HG03457 (cell line): ENCODE data around the gene DPEP2.
"Not testable (repeated sequence)": the region's sequence is repeated elsewhere in the genome, so short reads cannot be mapped to it uniquely, and the experiment has no call there.

Experiments
- ATAC-seq: cut with Tn5 transposase; IDR thresholded peaks from one replicate; pipeline ENCODE4 v1.9.1; 2021; ENCODE audit warnings: moderate number of reproducible peaks; ENCODE audit not compliant: unreplicated experiment

The DPEP2 gene

DNA sequence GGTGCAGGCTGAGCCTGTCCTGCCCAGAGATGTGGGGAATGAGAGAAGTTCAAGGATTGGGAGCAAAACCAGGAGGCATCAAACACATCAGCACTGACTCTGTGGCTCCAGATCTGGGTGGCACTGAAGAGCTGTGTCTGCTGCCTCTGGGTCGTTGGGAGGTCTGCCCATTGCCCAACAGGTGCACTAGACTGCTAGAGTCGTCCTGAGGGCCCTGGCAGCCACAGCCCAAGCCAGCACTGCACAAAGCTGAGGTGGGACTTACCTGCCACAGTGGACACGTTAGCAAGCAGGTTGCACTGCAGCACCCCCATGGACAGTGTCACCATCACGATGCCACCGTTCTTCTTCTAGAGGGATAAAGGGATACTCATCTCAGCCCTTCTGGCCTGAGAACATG is 22.3 kb downstream of the DPEP2 start:
- ATAC-seq: no peak

DNA sequence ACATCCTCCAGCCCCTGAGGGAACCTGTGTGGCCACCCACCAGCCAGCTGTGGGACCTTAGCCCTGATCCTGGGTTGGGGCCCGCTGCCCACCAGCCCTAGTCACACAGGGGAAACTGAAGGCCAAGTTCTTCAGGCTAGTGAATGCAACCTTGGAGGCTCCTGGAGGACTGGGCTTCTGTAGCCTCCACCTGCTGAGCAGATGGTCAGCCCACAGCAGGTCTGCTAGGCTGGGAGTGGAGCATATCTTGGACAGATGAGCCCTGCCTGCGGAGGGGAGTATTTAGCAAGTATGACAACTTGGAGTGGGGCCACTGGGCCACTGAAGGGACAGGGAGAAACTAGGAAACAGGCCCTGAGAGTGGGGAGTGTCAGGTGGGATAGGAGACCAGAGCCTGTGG is 23.1 kb downstream of the DPEP2 start:
- no peak for ATAC-seq

DNA sequence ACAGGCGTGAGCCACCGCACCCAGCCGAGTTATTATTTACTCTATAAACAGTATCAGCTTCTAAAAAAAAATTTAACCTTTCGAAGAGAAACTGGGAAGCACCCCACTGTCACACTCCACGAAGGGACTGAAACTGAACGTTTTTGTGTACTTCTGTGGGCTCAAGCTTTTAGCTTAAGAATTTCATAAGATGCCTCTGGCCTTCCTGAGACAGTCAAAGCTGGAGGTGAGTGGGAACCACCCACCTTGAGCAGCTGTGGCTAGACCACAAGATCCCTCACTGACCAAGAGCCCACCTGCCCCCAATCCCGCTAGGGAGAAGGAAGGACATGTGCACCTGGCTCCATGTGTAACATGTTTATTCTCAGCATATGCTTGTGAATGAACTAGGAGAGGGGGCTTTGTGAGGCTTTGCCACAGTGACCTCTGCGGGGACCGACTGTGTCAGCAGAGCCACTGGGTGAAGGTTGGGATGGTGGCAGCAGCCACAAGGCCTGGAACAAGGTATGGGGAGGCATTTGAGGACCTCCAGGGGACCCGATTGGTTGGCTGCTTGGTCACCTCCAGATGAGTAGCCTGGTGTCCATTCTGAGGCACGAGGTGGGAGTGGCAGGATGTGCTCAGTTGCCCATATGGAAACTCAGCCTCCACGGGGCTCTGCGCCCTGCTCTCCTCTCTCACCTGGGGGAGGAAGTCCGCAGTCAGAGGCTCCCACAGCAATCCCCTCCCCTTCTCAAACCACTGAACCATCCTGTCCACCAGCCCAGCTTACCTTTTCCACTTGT is 23.8 kb downstream of the DPEP2 start:
- no peak for ATAC-seq

DNA sequence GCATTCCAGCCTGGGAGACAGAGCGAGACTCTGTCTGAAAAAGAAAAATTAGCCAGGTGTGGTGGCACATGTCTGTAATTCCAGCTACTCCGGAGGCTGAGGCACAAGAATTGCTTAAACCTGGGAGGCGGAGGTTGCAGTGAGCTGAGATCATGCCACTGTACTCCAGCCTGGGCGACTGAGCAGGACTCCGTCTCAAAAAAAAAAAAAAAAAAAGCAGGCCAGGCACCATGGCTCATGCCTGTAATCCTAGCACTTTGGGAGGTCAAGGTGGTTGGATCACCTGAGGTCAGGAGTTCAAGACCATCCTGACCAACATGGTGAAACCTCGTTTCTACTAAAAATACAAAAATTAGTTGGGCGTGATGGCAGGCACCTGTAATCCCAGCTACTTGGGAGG is 27.0 kb downstream of the DPEP2 start:
- ATAC-seq: not testable (repeated sequence)

DNA sequence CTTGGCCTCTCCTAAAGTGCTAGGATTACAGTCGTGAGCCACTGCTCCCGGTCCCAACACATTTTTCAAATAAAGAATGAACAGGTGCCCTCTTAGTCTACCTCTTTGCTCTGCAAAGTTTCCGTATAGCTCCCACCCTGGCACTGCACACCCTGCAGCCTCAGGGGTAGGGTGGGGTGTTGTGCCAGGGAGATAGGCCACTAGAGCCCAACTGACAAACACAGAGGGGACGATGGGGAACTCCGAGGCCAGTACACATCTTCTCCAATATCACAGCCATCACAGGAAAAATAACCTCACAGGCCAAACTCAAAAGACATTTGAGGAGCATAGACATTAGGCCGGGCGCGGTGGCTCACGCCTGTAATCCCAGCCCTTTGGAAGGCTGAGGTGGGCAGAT is 28.2 kb downstream of the DPEP2 start:
- ATAC-seq: no peak

DNA sequence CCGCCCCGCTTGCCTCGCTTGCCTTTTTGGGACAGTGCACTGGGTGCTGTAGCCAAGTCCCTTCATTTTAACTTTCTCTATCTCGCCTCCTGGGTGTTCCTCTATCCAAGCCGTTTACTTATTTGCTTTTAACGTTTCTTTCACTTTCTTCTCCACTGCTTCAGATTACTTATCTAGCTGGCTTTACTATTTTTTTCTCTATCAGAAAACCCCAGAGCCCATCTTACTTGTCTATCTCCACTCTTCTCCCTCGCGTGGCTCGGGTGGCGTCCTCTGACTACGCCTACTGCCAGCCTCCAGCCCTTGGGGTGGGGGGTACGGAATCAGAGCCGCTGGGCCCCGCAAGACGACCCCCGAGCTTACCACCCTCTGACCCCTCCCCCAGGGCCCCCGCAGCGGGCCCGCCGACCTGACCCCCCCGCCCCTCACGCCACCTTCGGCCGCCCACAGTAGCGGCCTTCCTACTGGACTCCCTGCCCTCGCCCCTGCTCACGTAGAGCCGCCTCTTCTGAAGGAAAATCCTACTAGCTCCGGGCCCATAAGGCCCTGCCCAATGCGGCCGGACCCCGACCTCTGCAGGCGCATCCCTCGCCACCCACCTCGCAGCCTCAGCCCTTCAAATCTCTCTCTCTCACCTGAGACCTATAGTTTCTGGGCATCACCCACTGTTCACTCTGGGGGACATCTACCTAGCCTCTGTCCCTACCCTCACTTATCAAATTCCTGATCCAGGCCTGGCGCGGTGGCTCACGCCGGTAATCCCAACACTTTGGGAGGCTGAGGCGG is 29.8 kb downstream of the DPEP2 start:
- ATAC-seq: no peak

DNA sequence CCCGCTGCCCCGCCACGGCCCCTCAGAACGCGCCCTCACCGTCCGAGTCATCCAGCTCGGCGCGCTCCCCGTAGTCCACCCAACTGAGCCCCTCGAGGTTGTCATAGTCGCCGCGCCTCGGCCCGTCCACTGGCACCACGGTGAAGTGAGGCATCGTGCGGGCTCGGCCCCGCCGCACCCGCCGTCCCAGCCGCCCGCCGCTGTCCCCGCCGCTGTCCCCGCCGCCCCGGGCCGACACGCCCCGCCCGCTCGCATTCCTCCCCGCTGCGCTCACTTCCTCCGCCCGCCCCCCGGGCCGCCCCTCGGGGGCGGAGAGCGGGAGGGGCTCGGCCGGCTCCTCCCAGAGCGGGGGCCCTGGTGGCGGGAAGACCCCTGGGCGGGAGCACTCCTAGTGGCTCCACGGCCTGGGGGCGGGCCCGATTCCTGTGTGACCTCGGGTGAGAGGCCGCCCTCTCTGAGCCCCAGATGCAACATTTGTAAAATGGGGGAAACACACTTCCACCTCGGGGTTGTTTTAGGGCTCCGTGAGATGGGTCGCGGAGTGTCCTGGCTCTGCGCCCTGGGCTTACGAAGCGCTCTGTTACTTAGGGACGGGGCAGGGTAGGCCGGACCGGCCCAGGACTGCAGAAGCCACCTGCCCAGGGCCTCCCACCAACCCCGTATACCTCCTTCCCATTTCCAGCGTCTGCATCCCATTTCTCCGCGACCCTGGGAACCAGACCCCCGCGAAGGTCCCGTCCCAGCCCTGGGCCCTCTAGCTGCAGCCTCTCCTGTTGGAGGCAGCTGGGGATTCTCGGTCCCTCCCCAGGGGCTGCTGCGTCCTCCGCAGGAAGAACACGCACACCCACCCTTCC is 30.7 kb downstream of the DPEP2 start, which contains the start of gene SLC12A4:
Gene SLC12A4 (minus strand): TSS at position 238 of the 854 bp plus-strand sequence. CDS start 84 bp downstream, at position 154.
- peak; percentile 51 for ATAC-seq

DNA sequence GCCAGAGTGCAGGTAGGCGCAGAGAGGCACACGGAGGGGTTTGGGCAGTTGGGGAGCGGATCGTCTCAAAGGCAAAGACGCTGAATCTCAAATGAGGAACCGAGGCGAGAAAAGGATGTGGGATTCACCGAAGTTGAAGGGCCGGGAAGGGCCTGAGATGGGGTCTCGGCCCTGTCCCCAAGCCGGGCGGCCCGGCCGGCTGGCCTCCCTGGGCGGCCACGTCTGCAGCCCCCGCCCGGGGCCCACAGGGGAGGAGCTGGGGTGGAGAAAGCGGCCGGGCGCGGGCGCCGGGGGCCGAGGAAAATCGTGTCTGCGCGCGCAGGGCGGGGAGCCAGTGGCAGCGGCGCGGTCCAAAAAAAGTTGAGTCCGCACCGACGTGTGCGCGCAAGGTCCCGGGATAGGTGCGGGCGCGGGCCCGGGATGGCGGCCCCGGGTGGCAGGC is 31.3 kb downstream of the DPEP2 start:
- ATAC-seq: peak; percentile 11

DNA sequence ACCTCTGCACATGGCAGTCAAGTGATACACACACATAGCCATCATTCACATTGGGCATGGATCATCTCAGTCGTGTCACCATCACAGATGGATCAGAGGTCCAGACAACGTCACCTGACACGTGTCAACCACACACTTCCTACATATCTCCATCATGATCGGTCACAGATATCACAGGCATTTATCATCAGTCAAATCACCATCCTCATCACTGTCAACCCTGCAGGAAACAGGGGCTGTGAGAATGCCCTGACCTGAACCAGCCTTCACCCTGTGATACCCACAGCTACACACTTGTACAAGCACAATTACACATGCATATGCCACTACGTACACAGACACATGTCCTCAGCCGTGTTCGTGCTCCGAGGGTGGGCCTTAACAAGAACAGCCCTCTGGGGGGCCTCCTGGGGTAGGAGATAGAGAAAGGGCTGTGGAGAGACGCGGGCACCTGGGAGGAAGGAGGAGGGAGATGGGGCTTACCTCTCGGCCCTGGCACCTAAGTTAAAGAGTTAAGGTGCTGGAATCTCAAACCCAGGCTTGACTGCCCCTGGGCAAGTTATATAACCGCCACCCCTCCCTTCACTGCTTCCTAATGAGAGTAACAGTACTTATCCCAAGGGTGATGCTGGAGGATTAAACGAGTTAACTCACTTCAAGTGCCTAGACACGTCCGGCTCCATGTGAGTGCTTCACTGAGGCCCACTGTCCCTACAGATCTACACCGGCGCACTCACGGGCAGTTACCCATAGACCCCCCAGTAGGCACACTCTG is 31.9 kb downstream of the DPEP2 start:
- no peak for ATAC-seq

DNA sequence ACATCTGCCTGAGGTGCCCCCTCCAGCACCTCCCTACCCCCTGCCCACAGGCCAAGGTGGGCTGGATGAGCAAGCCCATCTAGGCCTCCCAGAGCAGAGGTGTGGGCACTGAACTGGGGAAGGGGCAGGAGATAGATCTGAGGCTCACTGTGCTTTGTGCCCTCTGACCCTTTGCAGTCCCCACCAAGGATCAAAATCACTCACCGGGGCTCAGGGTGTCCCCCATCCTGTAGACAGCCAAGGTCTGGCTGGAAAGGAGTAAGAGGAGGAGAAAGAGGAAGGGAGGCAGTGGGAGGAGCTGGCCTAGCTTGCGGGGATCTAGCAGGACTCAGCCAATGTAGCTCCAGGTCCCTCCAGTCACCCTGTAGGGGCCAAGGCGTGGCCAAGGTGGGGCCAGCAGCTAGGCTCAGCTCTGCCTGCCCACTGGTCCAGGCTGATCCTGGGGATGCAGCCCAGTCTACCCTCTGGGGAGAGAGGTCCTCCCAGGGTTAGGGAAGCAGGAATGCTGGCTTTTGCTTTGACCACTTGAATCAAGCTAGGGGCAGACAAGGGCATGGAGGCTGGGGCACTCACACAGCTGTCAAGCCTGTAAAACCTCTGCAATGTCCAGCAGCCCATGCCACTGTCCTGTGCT is 32.6 kb downstream of the DPEP2 start:
- no peak for ATAC-seq

DNA sequence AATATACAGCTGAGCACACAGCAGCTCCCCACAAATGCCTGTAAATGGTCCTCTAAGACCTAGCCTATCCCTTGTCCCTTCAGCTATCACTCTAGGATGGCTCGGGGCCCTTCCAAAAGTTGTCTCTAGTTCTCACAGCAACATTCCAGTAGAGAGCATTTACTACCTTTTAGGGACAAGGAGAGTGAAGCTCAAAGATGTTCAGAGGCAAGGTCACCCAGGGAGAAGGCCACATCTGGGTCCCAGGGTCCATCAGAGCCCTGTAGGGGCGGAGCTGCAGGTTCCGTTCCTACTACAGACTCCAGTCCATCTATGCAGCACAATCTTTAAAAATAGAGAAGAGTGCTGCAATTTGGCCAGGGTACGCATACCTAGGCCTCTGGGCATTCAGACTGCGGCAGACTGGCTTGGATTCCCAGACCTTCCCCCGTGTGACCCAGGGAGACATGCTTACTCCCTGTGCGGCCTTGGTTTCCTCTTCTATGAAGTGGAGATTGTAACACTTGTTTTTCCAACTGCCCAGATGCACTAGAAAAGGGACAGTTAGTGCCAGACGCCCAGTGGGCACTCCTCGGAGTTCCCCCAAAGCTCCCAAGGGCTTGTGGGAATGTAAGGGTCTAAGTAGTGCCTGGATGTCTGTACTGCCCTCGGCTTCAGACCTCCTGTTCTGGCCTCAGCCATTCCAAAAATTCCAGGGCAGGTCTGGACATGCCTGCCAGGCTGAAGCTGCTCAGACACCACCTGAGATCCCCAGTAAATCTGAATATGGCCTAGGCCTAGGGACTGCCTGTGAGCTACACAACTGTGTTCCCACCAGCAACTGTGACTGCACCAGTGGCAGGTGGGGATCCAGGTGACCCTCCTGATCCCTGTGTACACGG is 33.4 kb downstream of the DPEP2 start:
- no peak for ATAC-seq

DNA sequence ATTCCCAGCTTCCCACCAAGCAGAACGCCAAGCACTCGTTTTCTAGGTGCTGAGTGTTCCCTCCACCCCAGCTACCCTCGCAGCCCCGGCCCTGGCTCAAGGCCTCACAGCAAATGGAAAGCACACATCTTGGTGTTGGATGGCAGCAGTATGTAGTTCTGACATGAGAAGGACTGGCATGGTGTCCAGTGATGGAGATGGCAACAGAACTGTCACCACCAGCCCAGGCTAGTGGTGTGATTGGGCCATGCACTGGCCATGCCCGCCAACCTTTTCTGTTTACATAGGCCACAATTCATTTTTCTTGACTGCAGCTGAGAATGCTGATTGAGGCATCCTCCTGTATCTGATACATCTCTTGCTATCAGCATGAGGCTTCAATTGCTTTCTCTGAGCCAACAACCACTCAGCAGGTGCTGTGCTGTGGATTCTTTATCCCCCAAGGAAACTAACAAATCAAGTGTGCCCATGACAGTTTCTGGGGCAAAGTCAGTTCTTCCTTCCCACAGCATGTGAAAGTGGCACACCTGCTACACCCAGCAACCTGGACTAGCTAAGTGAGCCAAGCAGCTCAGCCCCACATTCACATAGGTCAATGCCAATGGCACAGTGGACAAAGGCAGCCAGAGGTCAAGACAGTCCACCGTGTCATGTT is 34.7 kb downstream of the DPEP2 start:
- ATAC-seq: no peak

DNA sequence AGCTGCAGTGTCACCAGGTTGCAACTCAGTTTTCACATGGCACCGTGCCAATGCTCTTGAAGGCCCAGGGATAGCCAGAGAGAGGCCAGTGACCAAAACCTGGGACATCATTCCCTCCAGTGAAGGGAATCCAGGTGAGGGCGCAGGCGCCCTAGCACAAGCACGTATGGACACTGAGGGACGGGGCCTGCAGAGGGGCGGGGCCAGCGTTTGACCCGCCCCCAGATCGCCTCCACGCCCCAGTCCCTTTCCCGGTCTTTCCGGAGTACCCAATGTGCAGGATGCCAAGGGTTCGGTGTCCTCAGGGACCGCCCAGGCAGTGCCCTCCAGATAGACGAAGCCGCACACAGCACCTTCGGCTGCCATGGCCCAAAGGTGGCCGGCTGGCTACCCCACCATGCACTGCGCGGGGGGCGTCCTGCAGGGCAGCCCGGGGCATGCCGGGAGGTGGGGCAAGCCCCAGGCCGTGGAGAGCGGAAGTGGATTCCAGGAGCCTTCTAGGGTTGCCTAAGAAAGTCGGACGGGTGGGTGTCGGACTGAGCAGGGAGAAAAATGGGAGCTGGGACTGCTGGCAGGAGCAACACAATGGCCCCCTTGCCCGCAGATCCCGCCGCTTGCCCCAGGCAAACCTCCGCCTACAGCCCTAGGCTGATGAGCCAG is 35.5 kb downstream of the DPEP2 start:
- no peak for ATAC-seq

- ATAC-seq: no peak
These were observed 36.0 kb downstream of the DPEP2 start for GRCh38 chr16:67963292-67963661.

GRCh38 chr16:67962135-67962534 is 37.1 kb downstream of the DPEP2 start:
- no peak for ATAC-seq

GRCh38 chr16:67961551-67961957 is 37.7 kb downstream of the DPEP2 start:
- no peak for ATAC-seq

- no peak for ATAC-seq
These were observed 39.6 kb downstream of the DPEP2 start for GRCh38 chr16:67959536-67960329.
